Measurements from ENCODE around the gene KRT83.
A peak's percentile ranks its signal among the peaks of the same experiment; 100 is the strongest.

The KRT83 gene

DNA sequence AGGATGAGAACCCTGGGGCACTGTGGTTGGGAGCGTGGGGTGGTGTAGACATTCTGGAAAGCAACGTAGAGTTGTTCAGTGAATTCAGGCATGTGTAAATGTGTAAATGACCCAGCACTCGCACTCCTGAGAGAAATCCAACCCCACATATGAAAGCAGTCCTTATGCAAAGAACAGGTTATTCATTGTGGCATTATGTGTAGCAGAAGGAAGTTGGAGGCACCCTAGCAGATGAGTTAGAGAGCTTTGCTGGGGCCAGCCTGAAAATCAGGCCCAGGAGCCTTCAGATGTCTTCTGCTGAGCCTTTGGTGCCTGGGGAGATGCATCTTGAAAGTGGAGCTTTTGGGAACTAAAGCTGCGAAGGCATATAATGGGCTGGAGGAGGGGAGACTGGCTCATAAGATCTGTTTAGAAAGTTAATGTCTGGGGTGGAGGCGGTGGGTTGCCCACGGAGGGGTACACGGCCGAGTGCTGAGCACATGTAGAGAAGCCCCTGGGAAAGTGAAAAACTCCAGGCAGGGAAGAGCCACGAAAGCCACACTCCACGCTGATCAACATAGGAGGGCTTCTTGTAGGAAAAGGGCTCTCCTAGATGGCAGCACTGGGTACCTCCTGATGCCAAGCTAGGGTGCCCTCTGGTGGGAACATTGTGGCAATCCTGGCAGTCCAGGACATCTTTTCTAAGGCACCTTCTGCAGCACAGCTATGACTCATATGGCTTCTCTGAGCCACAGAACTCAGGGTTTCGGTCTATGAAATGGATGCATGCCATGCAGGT lies 6.0 kb upstream of the KRT83 start:
- peaks cover 25% of the 10 kb centered on the region; the same call in 1 of the 2 replicates for H3K27me3 ChIP-seq (ENCODE audit: control insufficient read depth, low read length)
- no peaks in the 10 kb centered on the region for H3K36me3 ChIP-seq (ENCODE audit: control insufficient read depth, low read length)
- no peaks in the 10 kb centered on the region for H3K79me2 ChIP-seq (ENCODE audit: control insufficient read depth, low read length)
- H3F3A ChIP-seq (ENCODE audit: control insufficient read depth, insufficient read depth): no peaks in the 10 kb centered on the region
- no peak overlapping the region for H3K27ac ChIP-seq (ENCODE audit: low read depth, low read length)
- no peaks in the 10 kb centered on the region for H3K9me2 ChIP-seq (replicated peaks; ENCODE audit: control insufficient read depth, low read length)
- H3K4me3 ChIP-seq (ENCODE audit: low read length): no peak overlapping the region
- no peak overlapping the region for H3K4me2 ChIP-seq (ENCODE audit: low read length)
- H4K20me1 ChIP-seq (ENCODE audit: control insufficient read depth, insufficient read depth, low read depth, low read length): no peaks in the 10 kb centered on the region
- no peaks in the 10 kb centered on the region for H3K9me3 ChIP-seq (ENCODE audit: control insufficient read depth, insufficient read depth, low read length)
- TF ChIP-seq EZH2phosphoT487 (IDR thresholded peaks at IDR 0.05; ENCODE audit: borderline replicate concordance, low read length): no peak
- TF ChIP-seq, protein P1, sequence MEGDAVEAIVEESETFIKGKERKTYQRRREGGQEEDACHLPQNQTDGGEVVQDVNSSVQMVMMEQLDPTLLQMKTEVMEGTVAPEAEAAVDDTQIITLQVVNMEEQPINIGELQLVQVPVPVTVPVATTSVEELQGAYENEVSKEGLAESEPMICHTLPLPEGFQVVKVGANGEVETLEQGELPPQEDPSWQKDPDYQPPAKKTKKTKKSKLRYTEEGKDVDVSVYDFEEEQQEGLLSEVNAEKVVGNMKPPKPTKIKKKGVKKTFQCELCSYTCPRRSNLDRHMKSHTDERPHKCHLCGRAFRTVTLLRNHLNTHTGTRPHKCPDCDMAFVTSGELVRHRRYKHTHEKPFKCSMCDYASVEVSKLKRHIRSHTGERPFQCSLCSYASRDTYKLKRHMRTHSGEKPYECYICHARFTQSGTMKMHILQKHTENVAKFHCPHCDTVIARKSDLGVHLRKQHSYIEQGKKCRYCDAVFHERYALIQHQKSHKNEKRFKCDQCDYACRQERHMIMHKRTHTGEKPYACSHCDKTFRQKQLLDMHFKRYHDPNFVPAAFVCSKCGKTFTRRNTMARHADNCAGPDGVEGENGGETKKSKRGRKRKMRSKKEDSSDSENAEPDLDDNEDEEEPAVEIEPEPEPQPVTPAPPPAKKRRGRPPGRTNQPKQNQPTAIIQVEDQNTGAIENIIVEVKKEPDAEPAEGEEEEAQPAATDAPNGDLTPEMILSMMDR (IDR thresholded peaks at IDR 0.05; ENCODE audit: low read depth, low read length, poor library complexity, severe bottlenecking): peak; percentile 85
- H3K4me1 ChIP-seq (ENCODE audit: control insufficient read depth, low read length): no peaks in the 10 kb centered on the region

DNA sequence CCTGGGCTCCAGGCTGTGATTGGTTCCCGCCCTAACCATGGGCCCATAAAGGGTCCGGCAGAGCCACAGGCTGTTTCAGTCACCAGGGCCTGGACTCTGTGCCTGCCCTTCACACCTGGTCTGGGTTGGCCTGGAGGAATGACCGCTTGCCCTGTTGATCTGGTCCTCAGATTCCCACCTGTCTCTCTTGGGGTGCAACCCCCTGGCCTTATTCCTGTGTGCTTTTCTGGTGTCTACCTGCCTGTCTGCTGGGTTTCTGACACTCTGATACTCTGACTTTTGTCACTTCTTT lies 2.9 kb upstream of the KRT83 start:
- Histone ChIP-seq H3K79me2 (ENCODE audit: control insufficient read depth, low read length) (no peaks in the 10 kb centered on the region), H3K27me3 (ENCODE audit: control insufficient read depth, low read length) (peaks cover 17% of the 10 kb centered on the region; the same call in 1 of the 2 replicates), H3K4me2 (ENCODE audit: low read length) (no peak overlapping the region), H3K36me3 (ENCODE audit: control insufficient read depth, low read length) (no peaks in the 10 kb centered on the region), H3K4me3 (ENCODE audit: low read length) (no peak overlapping the region), H3K9me2 (replicated peaks; ENCODE audit: control insufficient read depth, low read length) (no peaks in the 10 kb centered on the region), H3F3A (ENCODE audit: control insufficient read depth, insufficient read depth) (no peaks in the 10 kb centered on the region), H4K20me1 (ENCODE audit: control insufficient read depth, insufficient read depth, low read depth, low read length) (no peaks in the 10 kb centered on the region), H3K27ac (ENCODE audit: low read depth, low read length) (no peak overlapping the region), H3K4me1 (ENCODE audit: control insufficient read depth, low read length) (no peaks in the 10 kb centered on the region), H3K9me3 (ENCODE audit: control insufficient read depth, insufficient read depth, low read length) (no peaks in the 10 kb centered on the region)
- TF ChIP-seq EZH2phosphoT487 (IDR thresholded peaks at IDR 0.05; ENCODE audit: borderline replicate concordance, low read length): no peak
- TF ChIP-seq, protein P1 (IDR thresholded peaks at IDR 0.05; ENCODE audit: low read depth, low read length, poor library complexity, severe bottlenecking): no peak

DNA sequence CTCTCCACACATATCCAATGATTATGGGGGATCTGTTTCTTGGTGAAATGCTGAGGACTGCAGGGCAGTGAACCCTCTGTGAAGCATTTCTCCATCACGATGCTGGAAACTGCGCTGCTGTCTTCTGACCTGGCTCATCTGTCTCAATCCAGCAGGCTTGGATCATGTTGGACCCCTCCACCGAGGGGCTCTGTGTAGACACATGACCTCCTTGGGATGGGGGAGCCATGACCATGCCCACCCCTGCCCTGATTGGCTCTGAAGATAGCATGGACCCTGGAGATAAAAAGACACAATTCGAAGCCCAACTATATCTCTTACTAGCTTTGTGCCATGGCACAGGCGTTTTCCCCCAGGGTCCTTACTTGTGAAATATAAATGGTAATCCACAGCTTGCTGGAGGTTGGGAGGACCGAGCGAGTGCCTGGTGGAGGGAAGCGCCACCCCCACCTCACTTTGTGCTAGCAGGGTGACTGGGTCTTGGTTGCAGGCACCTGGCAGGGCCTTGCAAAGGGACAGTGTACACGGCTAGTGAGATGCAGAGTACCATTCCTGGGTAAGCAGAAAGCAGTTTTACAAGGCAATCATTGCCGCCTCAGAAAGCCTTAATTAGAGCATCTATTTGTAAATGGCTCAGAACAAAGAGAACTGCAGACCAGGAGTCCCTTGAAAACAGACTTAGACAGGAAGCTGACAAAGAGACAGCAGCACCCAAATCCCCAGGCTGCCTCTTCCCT lies 2.4 kb upstream of the KRT83 start:
- Histone ChIP-seq H3K4me1 (ENCODE audit: control insufficient read depth, low read length) (no peaks in the 10 kb centered on the region), H3K27me3 (ENCODE audit: control insufficient read depth, low read length) (peaks cover 13% of the 10 kb centered on the region; the same call in 1 of the 2 replicates), H3K9me3 (ENCODE audit: control insufficient read depth, insufficient read depth, low read length) (no peaks in the 10 kb centered on the region), H4K20me1 (ENCODE audit: control insufficient read depth, insufficient read depth, low read depth, low read length) (no peaks in the 10 kb centered on the region), H3K9me2 (replicated peaks; ENCODE audit: control insufficient read depth, low read length) (no peaks in the 10 kb centered on the region), H3K4me3 (ENCODE audit: low read length) (no peak overlapping the region), H3F3A (ENCODE audit: control insufficient read depth, insufficient read depth) (no peaks in the 10 kb centered on the region), H3K4me2 (ENCODE audit: low read length) (no peak overlapping the region), H3K79me2 (ENCODE audit: control insufficient read depth, low read length) (no peaks in the 10 kb centered on the region), H3K27ac (ENCODE audit: low read depth, low read length) (no peak overlapping the region), H3K36me3 (ENCODE audit: control insufficient read depth, low read length) (no peaks in the 10 kb centered on the region)
- TF ChIP-seq, protein P1 (IDR thresholded peaks at IDR 0.05; ENCODE audit: low read depth, low read length, poor library complexity, severe bottlenecking): no peak
- no peak for TF ChIP-seq EZH2phosphoT487 (IDR thresholded peaks at IDR 0.05; ENCODE audit: borderline replicate concordance, low read length)

Data from DOHH2 (cell line).